BE2C (cell line): ENCODE results near the gene HMGA1.
"Not testable (repeated sequence)": the region's sequence is repeated elsewhere in the genome, so short reads cannot be mapped to it uniquely, and the experiment has no call there.

Experiments
- DNase-seq: peaks from one replicate; pipeline ENCODE4 v3.0.0-alpha.2; 2020
- H3K27me3 ChIP-seq: fragments of 250-450 bp; sonication (Bioruptor Pico); 2 replicates; pipeline ENCODE4 v1.5.1; 2020; ENCODE audit warnings: mild to moderate bottlenecking
- H3K36me3 ChIP-seq: fragments of 250-450 bp; sonication (Bioruptor Pico); 2 replicates; pipeline ENCODE4 v1.5.1; 2020; ENCODE audit warnings: mild to moderate bottlenecking
- H3K4me1 ChIP-seq: fragments of 250-450 bp; sonication (Bioruptor Pico); 2 replicates; pipeline ENCODE4 v1.5.1; 2020
- H3K4me3 ChIP-seq: 2 replicates; pipeline ENCODE4 v1.5.1; 2011; ENCODE audit warnings: low read depth, low read length
- H3K9me3 ChIP-seq: fragments of 250-450 bp; sonication (Bioruptor Pico); 2 replicates; pipeline ENCODE4 v1.5.1; 2020
- TF ChIP-seq, protein P1 (sequence below): IDR thresholded peaks from 2 replicates; pipeline ENCODE4 v1.5.1; 2012; ENCODE audit warnings: mild to moderate bottlenecking, low read depth, low read length

Gene HMGA1

DNA sequence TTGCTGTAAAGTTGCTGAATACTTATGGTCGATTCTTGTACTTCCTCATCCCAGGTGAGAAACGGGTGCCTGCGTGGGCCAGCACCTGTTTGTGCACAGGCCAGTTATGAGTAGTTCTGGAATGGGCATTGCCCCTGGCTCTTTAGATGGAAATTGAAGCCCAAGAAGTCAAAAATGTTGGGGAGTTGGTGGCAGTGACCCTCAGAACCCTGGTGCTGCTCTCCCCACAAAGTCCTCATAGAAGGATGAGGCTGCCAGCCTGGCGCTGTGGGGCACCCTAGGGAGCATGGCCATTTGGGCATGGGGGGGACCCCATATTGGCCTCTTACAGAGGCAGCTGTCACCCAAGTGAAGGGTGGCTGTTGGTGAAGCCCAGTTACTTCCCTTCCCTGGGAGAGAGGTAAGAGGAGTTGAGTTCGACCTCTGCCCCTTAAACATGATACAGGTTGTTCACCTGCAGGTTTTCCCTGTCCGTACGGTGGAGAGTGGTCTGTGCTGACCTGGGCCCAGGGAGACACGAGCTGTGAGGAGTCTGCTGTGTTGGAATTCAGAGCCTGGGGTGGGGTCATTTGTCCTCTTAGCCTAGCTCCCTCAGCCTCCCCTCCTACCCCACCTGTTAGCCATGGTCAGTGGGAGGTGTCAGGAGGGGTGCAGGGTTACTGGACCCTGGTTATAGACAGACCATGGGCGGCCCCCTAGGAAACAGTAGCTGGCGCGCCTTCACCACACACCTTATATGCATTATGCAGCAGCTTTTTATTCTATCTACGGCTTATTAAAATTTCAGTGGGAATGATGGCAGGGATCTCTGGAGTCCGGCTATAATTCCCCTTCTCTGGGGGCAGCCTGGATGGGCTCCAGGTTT lies 4.9 kb downstream of the HMGA1 start:
- peaks cover 43% of the 10 kb centered on the region for H3K36me3 ChIP-seq
- no peaks in the 10 kb centered on the region for H3K9me3 ChIP-seq
- peaks cover 17% of the 10 kb centered on the region for H3K4me1 ChIP-seq
- H3K4me3 ChIP-seq = no peak overlapping the region
- TF ChIP-seq, protein P1, sequence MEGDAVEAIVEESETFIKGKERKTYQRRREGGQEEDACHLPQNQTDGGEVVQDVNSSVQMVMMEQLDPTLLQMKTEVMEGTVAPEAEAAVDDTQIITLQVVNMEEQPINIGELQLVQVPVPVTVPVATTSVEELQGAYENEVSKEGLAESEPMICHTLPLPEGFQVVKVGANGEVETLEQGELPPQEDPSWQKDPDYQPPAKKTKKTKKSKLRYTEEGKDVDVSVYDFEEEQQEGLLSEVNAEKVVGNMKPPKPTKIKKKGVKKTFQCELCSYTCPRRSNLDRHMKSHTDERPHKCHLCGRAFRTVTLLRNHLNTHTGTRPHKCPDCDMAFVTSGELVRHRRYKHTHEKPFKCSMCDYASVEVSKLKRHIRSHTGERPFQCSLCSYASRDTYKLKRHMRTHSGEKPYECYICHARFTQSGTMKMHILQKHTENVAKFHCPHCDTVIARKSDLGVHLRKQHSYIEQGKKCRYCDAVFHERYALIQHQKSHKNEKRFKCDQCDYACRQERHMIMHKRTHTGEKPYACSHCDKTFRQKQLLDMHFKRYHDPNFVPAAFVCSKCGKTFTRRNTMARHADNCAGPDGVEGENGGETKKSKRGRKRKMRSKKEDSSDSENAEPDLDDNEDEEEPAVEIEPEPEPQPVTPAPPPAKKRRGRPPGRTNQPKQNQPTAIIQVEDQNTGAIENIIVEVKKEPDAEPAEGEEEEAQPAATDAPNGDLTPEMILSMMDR = no peak
- DNase-seq = no peak
- no peaks in the 10 kb centered on the region for H3K27me3 ChIP-seq

DNA sequence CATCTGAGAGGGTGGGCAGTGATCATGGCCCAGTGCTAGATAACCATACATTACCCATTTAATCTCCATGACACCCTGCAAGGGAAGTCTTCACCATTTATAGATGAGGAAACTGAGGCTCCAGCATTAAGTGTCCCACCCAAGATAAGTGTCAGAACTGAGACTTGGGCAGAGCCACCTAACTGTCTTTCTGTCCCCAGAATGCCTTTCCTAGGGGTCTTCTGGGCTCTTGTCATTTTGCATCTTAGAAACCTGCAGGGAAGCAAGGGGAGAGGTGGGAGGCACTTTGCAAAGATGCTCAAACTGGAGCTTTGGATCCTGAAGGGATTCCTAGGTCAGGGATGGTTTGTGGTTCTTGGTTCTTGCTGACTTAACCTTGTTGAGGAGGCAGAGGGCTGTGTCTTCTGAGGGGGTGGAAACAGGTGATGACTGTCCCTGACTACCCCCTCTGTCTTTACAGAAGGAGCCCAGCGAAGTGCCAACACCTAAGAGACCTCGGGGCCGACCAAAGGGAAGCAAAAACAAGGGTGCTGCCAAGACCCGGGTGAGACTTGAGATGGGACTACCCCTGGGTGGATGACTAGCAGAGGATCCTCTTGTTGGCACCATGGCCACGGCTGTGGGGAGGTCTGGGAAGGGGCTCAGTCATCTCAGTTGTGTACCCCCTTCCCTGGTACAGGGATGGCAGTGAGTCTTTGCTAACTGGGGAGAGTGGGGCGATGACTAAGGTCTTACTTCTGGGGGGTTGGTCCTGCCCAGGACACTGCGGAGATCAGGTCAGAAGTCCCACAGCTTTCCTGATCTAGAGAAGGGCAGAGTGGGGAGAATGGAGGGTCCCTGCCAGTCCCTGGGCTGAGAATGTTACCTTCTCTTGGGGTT lies 5.8 kb downstream of the HMGA1 start:
- Histone ChIP-seq H3K4me1 (peaks cover 20% of the 10 kb centered on the region), H3K36me3 (peaks cover 43% of the 10 kb centered on the region), H3K9me3 (no peaks in the 10 kb centered on the region), H3K4me3 (no peak overlapping the region), H3K27me3 (no peaks in the 10 kb centered on the region)
- TF ChIP-seq, protein P1 = no peak
- DNase-seq = no peak

DNA sequence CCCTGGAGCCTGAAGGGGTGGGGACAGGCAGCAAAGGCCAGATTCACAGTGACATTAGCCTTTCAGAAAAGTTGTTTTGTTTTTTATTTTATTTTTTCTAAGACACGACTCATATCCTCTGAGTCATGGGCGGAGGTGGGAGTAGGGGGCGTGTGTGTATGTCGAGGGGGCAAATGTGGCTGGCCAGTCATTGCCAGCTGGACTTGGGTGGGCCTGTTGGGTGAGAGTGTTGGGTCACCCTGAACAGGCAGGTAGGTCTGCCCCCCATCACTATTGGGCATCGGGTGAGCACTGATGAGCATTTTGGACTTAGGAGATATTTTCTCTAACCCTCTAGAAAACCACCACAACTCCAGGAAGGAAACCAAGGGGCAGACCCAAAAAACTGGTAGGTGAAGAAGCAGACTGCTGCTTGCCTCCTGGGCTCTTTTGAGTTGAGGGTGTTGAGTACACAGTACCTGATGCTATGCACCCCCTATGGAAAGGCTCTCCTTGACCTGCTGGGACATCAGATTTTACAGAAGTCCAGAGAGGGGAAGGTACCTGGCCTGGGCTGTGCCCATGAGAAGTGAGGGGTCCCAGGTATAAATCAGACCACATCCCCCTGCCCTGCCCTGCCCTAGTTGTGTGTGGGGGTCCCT lies 6.6 kb downstream of the HMGA1 start:
- no peaks in the 10 kb centered on the region for H3K27me3 ChIP-seq
- peaks cover 43% of the 10 kb centered on the region for H3K36me3 ChIP-seq
- DNase-seq = no peak
- H3K9me3 ChIP-seq = no peaks in the 10 kb centered on the region
- TF ChIP-seq, protein P1 = no peak
- H3K4me3 ChIP-seq = no peak overlapping the region
- H3K4me1 ChIP-seq = peaks cover 20% of the 10 kb centered on the region

DNA sequence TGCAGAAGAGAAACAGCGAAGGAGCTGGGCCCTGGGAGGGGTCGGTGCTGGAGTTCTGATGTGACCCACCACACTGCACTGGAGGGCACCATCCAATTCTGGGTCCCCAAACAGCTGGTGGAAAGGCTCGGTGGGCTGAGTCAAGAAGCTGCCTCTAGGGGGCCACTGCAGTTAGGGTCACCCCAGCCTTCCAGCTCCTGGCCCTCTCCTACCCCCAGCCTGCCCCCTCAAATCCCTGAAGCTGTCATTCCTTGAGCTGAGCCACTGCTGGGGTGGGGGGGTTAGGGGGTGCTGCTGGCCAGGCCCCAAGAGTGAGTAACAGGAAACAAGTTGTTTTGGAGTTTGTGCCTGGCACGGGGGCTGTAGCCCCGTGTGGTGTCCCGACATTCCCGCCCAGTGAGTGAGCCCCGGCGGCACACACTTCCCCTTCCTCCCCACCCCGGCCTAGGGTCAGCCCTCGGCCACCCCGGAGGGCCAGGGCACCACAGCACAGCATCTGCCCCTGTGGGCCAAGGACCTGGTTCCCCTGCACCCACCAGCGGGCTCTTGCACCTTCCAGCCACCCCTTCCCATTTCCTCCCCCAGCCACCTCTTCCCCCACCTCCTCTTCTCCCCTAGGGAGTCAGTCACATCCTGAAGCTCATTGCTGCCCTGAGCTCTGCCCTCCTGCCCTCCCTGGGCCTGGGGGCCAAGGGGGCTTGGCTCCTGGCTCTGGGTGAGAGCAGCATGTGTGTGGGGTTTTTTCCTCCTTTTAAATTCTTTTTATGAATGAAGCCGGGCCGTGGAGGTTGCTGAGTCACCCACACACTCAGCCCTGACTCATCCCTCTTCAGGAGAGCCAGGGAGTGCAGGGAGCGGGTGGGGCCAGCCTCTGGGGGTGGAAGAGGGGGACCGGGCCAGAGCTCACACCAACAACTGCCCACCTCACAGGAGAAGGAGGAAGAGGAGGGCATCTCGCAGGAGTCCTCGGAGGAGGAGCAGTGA lies 7.5 kb downstream of the HMGA1 start:
- Histone ChIP-seq H3K4me1 (peaks cover 20% of the 10 kb centered on the region), H3K9me3 (no peaks in the 10 kb centered on the region), H3K36me3 (peaks cover 43% of the 10 kb centered on the region), H3K4me3 (no peak overlapping the region), H3K27me3 (no peaks in the 10 kb centered on the region)
- TF ChIP-seq, protein P1 = peak; percentile 38
- peak; percentile 63 for DNase-seq

DNA sequence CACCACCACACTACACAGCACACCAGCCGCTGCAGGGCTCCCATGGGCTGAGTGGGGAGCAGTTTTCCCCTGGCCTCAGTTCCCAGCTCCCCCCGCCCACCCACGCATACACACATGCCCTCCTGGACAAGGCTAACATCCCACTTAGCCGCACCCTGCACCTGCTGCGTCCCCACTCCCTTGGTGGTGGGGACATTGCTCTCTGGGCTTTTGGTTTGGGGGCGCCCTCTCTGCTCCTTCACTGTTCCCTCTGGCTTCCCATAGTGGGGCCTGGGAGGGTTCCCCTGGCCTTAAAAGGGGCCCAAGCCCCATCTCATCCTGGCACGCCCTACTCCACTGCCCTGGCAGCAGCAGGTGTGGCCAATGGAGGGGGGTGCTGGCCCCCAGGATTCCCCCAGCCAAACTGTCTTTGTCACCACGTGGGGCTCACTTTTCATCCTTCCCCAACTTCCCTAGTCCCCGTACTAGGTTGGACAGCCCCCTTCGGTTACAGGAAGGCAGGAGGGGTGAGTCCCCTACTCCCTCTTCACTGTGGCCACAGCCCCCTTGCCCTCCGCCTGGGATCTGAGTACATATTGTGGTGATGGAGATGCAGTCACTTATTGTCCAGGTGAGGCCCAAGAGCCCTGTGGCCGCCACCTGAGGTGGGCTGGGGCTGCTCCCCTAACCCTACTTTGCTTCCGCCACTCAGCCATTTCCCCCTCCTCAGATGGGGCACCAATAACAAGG lies 8.5 kb downstream of the HMGA1 start:
- DNase-seq, H3K4me3 ChIP-seq, H3K9me3 ChIP-seq, H3K27me3 ChIP-seq: not testable (repeated sequence)
- Histone ChIP-seq H3K4me1 (peaks cover 20% of the 10 kb centered on the region), H3K36me3 (peaks cover 42% of the 10 kb centered on the region)

DNA sequence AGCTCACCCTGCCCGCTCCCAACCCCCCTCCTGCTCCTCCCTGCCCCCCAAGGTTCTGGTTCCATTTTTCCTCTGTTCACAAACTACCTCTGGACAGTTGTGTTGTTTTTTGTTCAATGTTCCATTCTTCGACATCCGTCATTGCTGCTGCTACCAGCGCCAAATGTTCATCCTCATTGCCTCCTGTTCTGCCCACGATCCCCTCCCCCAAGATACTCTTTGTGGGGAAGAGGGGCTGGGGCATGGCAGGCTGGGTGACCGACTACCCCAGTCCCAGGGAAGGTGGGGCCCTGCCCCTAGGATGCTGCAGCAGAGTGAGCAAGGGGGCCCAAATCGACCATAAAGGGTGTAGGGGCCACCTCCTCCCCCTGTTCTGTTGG lies 9.1 kb downstream of the HMGA1 start:
- peaks cover 20% of the 10 kb centered on the region for H3K4me1 ChIP-seq
- H3K36me3 ChIP-seq = peaks cover 37% of the 10 kb centered on the region
- not testable (repeated sequence) for H3K4me3 ChIP-seq, H3K27me3 ChIP-seq, DNase-seq, H3K9me3 ChIP-seq
